Dedifferentiated amniotic fluid mesenchymal stem cell (primary cell): ENCODE results near the gene SLC30A4.

Source experiments
- DNase-seq: peaks from one replicate; pipeline ENCODE4 v3.0.0-alpha.2; 2016; ENCODE audit errors: extremely low spot score

SLC30A4 gene

GRCh38 chr15:45451265-45451664 lies 71.3 kb downstream of the SLC30A4 start:
- DNase-seq: no peak

GRCh38 chr15:45449916-45450867 lies 72.4 kb downstream of the SLC30A4 start:
- no peak for DNase-seq

DNA sequence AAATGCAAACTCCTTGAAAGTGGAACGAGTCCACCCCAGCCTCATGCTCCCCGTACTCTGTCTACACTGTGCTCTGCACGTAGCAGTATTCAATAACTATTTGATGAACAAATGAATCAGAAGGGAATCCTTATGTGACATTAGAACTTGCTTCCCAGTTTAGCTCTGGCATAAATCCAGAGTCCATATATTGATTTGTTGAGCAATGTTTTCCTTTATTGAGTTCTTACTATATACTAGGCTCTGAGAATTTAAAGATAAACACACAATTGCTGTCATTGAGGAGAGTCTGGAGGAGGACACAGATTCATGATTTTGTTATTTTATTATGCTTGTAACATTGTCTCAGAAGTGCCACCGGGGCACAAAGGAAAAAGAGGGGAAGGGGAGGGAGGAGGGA lies 73.2 kb downstream of the SLC30A4 start:
- DNase-seq: no peak

DNA sequence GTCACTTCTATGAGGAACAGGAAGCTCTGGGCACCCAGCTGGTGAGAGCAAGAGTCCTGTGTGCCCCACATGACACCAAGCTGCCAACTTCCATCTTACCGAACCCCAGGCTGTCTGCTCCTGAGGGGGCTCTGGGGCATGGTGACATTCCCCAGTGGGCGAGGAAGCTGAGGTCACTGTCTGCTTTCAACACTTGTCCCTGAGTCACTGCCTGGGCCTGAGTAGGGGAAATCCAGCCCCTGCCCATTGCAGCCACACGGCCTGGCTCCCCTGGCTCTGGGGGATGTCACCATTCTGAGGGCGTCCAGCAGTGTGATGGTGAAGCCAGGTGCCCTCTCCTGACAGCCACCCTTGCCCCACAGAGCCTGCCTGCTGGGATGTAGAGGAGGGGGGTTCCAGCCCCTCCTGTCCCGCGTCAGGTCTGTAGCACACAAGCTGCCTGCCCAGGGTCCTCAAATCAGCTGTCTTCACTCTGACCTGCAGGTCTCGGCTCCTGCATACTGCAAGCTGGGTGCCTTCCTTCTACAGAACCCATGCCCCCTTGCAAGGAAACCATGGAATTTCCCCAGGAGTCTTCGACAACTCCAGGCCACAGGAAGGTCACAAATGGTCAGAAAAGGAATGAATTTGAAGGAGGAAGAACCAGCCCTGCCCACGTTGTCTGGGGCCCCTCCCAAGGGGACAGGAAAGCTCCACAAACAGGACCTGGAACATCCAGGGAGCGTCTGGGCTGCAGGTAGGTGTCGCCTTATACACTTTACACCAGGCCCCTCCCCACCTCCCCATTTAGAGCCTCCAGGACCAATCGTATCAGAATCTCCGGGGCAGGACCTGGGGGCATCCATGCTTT lies 74.3 kb downstream of the SLC30A4 start:
- DNase-seq: no peak

DNA sequence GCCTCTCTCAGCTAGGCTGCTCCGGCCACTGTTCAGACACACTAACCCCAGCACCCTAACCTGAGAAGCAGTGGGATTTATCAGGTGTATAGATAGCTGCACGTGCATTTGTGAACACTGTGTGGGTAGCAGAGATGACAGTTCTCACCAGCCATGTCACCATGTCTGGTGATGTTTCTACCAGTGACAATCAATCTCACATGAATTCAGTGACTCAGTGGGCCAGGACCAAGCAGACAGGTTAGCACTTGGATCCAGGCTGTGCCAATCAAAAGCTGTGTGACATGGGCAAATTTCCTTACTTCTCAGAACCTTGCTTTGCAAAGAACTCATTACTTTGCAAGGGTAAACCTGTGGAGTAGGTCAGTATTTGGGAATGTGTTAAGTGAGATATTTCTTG lies 78.9 kb downstream of the SLC30A4 start:
- no peak for DNase-seq

DNA sequence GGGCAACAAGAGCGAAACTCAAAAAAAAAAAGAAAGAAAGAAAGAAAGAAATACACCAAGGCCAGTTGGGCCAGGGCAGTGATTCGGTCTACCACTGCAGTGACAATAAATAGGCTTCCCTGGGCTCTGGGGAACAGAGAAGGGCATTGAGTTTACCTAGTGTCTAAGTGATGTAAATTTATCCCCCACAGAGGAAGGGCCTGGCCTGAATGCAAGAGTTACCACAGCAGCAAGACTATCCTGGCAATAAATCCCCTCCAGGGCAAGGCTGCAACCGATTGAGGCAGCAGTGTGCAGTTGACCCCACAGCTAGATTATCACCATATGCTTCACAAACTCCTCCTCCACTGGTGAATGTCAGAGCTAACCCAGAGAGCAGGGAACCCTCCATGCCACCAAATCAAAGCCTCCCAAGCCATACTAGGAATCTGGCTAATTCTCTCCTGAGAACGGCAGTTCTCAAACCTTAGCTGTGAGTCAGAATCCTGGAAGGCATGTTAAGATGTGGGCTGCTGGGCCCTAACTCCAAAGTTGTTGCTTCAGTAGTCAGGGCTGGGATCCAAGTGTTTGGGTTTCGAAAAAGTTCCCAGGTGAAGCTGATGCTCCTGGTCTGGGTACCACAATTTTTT lies 79.9 kb downstream of the SLC30A4 start:
- peak; percentile 24 for DNase-seq

GRCh38 chr15:45441686-45442085 lies 80.9 kb downstream of the SLC30A4 start:
- no peak for DNase-seq

DNA sequence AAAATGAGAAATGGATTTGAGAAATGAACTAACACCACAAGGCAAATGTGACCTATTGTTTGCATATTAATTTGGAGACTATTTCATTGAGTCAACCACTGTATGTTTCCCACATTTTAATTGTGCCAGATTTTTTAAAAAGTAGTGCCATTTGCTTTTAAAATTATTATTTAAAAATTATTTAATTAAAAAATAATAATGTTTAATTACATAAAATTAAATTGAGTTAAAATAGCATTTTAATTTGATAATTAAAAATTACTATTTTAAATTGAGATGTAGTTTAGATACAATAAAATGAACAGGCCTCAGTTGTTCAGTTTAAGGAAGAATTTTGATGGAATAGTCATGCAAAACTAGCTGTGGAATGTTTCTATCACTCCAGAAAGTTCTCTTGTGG lies 81.5 kb downstream of the SLC30A4 start:
- no peak for DNase-seq

DNA sequence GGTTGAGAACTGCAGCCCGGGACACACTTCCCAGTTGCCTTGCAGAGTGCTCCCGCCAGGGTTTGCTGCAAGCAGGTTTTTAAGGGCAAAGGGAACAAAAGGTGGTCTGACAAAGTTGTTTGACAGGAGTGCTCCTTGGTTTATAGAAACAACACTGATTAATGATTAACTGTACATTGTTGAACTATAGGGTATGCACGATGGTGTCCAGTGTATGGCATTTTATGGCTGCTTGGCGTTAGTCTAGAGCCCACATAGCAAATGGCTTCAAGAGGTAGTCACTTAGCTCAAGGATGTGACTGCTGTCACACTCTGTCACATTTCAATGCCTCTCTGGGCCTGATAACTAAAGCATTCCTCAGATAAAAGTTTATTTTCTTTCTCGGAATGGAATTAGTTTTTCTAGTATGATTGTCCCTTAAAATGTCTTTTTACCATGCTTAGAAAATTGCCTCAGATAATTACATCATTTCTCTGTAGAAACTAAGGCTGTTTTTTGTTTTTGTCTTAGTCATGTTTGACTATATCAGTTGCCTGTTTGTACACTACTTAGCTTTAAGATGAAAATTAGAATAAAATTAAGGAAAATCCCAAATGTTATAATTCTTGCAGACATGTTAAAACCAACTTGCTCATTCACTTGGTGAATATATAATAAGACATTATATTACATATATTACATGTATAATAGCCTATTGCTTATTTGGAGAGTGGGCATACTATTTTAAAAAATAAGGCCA lies 82.9 kb downstream of the SLC30A4 start:
- DNase-seq: no peak

DNA sequence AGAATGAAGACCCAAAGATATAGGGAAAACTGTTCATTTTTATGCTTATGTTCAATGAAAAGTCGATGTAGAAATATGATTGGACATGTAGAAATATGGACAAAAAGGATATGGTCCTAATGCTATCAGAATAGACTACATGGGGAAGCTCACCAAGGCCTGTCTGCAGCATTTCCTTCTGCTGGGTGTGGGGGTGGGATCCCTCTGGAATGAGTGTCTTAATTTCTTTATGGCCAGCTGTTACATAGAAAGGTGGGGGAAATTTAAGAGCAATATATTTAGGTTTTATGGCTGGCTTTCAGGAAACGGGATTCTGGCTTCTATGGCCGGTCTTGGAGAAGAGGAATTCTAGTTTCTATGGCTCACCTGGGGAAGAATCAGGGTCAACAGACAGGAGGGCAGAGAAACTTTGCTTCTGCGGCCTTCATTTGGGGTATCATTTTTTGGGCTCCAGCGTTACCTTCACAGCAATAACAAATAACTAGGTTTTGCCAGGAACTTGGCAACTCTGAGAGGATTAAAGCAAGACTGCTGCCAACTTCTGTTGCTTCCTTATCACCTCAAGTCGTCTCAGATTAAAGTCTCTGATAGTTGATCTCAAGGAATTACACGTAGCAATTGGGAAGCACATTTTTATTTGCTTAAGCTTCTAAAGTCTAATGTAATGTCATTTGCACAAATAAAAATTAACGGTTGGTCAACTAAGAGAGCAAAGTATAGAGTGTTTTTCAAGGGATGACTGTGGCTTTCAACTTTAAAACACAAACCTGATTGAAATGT lies 87.2 kb downstream of the SLC30A4 start:
- no peak for DNase-seq

GRCh38 chr15:45434078-45434567 lies 88.4 kb downstream of the SLC30A4 start:
- DNase-seq: no peak

DNA sequence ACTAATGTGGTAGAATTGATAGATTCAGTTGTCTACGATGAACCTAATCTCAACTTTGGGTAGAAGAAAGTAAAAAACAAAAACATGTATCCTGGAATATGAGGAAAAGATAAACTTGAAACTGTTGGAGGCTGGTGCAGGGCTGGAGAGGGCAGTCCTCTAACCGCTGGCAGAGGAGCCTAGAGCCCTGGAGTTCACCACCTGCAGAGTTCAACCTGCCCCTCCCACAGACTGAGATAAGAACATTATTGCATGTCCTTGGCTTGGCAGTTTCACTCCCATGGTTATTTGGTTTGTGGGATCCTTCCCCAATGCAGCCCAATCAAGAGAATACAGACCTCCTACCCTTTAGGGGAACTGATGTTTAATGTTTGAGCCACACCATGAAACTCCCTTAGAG lies 91.0 kb downstream of the SLC30A4 start:
- no peak for DNase-seq

DNA sequence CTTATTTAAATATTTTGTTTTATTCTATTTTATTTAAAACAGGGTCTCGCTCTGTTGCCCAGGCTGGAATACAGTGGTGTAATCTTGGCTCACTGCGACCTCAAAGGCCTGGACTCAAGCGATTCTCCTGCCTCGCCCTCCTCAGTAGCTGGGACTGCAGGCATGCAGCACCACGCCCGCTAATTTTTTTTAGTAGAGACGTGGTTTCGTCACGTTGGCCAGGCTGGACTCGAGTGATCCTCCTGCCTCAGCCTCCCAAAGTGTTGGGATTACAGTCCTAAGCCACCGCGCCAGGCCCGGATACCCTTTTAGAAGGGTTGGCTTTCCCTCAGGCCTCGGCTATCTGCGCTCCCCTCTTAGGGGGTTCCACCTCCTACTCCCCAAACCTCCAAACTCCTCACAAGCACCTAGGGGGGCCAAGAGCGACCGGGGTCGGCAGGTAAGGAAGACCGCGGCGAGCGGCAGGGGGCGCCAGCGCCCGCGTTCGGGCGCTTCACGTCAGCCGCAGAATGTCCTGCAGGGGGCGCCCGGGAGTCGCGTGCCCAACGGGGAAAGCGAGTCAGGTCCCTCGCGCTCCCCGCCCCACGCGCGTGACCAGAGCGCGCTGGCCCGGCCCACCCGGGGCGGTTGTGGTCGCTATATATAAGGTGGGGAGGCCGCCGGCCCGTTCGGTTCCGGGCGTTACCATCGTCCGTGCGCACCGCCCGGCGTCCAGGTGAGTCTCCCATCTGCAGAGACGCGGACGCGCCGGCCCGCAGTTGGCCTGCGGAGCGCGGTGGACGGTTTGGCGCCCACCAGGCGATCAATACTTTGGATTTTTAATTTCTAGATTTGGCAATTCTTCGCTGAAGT lies 92.4 kb downstream of the SLC30A4 start:
- peak; percentile 28 for DNase-seq
